ENCODE measurements around the gene STH. TPM values are rescaled to one million over a fixed set of nuclear protein-coding genes. Genes with fewer than 3 reads are reported as not detected.

The STH gene
- total and polyA plus RNA-seq, 12 donors, result not detected

- ATAC-seq, result no peak
- intact Hi-C loops (cut with DNase I), result no loop called here
- TF ChIP-seq CTCF (IDR thresholded peaks at IDR 0.05), result no peak
- 54 to 60% methylated on average over 5 of the region's 5 CpGs for WGBS, 2 donors
- H3K27me3 ChIP-seq, result no peaks in the 10 kb centered on the region
- no peak for DNase-seq
- H3K36me3 ChIP-seq, result no peaks in the 10 kb centered on the region
- no peaks in the 10 kb centered on the region for H3K9me3 ChIP-seq
- H3K27ac ChIP-seq, result no peak overlapping the region
- no peak overlapping the region for H3K4me3 ChIP-seq
- H3K4me1 ChIP-seq, result peaks cover 0 to 6% (median 0%) of the 10 kb centered on the region in 9 donors
These were observed 35.2 kb upstream of the STH start for GRCh38 chr17:45963889-45964288.

GRCh38 chr17:45964634-45965033, 34.4 kb upstream of the STH start:
- TF ChIP-seq CTCF (IDR thresholded peaks at IDR 0.05), result no peak
- DNase-seq (no peak), ATAC-seq (no peak)
- 85 to 89% methylated on average over 4 of the region's 4 CpGs for WGBS, 2 donors
- peaks cover 0 to 6% (median 0%) of the 10 kb centered on the region in 9 donors for H3K4me1 ChIP-seq
- H3K4me3 ChIP-seq, result no peak overlapping the region
- H3K9me3 ChIP-seq, result no peaks in the 10 kb centered on the region
- H3K36me3 ChIP-seq, result no peaks in the 10 kb centered on the region
- intact Hi-C loops (cut with DNase I), result no loop called here
- no peaks in the 10 kb centered on the region for H3K27me3 ChIP-seq
- no peak overlapping the region for H3K27ac ChIP-seq

GRCh38 chr17:45965812-45966211, 33.2 kb upstream of the STH start:
- no peak overlapping the region for H3K4me3 ChIP-seq
- DNase-seq (no peak), ATAC-seq (no peak)
- no peak for TF ChIP-seq CTCF (IDR thresholded peaks at IDR 0.05)
- peaks cover 0 to 6% (median 0%) of the 10 kb centered on the region in 9 donors for H3K4me1 ChIP-seq
- H3K27ac ChIP-seq, result no peak overlapping the region
- WGBS, 2 donors, result 66 to 68% methylated on average over 4 of the region's 4 CpGs
- H3K9me3 ChIP-seq, result no peaks in the 10 kb centered on the region
- no peaks in the 10 kb centered on the region for H3K36me3 ChIP-seq
- intact Hi-C loops (cut with DNase I), result no loop called here
- peaks cover 0 to 4% (median 0%) of the 10 kb centered on the region in 7 donors for H3K27me3 ChIP-seq

GRCh38 chr17:45966606-45967280, 32.3 kb upstream of the STH start:
- Histone ChIP-seq H3K27ac (no peak overlapping the region), H3K36me3 (no peaks in the 10 kb centered on the region), H3K27me3 (peaks cover 0 to 4% (median 0%) of the 10 kb centered on the region in 7 donors), H3K4me3 (no peak overlapping the region), H3K9me3 (no peaks in the 10 kb centered on the region), H3K4me1 (peaks cover 0 to 6% (median 0%) of the 10 kb centered on the region in 9 donors)
- intact Hi-C loops (cut with DNase I), result no loop called here
- no peak for TF ChIP-seq CTCF (IDR thresholded peaks at IDR 0.05)
- ATAC-seq (no peak), DNase-seq (no peak)
- 38 to 44% methylated on average over 2 of the region's 2 CpGs for WGBS, 2 donors
